HepG2 (cell line): ENCODE measurements around the gene RRBP1. TPM values are rescaled to one million over a fixed set of nuclear protein-coding genes. Genes with fewer than 3 reads are reported as not detected.

Experiments
- ATAC-seq: fragments of 200-7000 bp; cut with Tn5 transposase; 3 replicates; pipeline ENCODE4 v1.9.1; 2020; ENCODE audit warnings: mild to moderate bottlenecking, moderate library complexity
- BruUV-seq: library from RNA; stranded (reverse); fragments of 400-500 nt; replicated peaks from 2 replicates; lab custom pipeline; 2021; lab: Mats Ljungman, UMichigan
- CTCF ChIA-PET: fragments of 300-600 bp; formaldehyde crosslinking; extraction: SDS; loops from one replicate; lab custom pipeline; 2021; ENCODE audit warnings: low total read pairs, inconsistent platforms, low intra/inter-chr PET ratio; lab: Yijun Ruan, JAX
- POLR2A ChIA-PET: fragments of 350-600 bp; sonication (Branson Sonifier 250); formaldehyde crosslinking; loops from one replicate; lab custom pipeline; 2020; ENCODE audit warnings: antibody characterized with exemption, inconsistent platforms; lab: Yijun Ruan, JAX
- DNase-seq: peaks from one replicate; pipeline ENCODE4 v3.0.0-alpha.2; 2015; ENCODE audit warnings: low spot score
- FAIRE-seq: peaks from 3 replicates; lab custom pipeline; 2011; peaks lifted over from hg19 to GRCh38; lab: Jason Lieb, UNC
- H2AFZ ChIP-seq: one replicate; pipeline ENCODE4 v1.6.1; 2011; ENCODE audit warnings: low read length, inconsistent platforms
- H3K27ac ChIP-seq: fragments of 300-600 bp; 3 replicates; pipeline ENCODE4 v1.8.0; 2011; ENCODE audit warnings: mixed run types, mild to moderate bottlenecking, mixed read lengths, low read length, inconsistent platforms; ENCODE audit not compliant: insufficient read depth; ENCODE audit errors: extremely low read length
- H3K27me3 ChIP-seq, 2 experiments: fragments of 200-600 bp in 1 of 2; 2 replicates in 1 of 2; 3 replicates in 1 of 2; pipeline versions ENCODE4 v1.6.0 to v1.8.0; 2011; ENCODE audit warnings: low read length in 2 of 2, mild to moderate bottlenecking in 2 of 2, moderate library complexity in 2 of 2, inconsistent platforms in 1 of 2; ENCODE audit not compliant: insufficient read depth in 2 of 2, control insufficient read depth in 1 of 2
- H3K36me3 ChIP-seq, 2 experiments: fragments of 200-600 bp in 1 of 2; replicated peaks in 1 of 2; 2 replicates in 1 of 2; 3 replicates in 1 of 2; pipeline versions ENCODE4 v1.5.1 to v1.8.0; 2011; ENCODE audit warnings: low read length in 2 of 2, inconsistent platforms in 1 of 2; ENCODE audit not compliant: insufficient read depth in 2 of 2, control insufficient read depth in 1 of 2
- H3K4me1 ChIP-seq: 2 replicates; pipeline ENCODE4 v1.5.1; 2012; ENCODE audit warnings: low read length, inconsistent platforms; ENCODE audit not compliant: insufficient read depth
- H3K4me2 ChIP-seq: 2 replicates; pipeline ENCODE4 v1.6.0; 2011; ENCODE audit warnings: low read depth, low read length, inconsistent platforms
- H3K4me3 ChIP-seq, 3 experiments: fragments of 200-600 bp in 1 of 3; sonication (generic), shearing (Covaris generic) in 1 of 3; replicated peaks in 1 of 3; 2 replicates each; pipeline ENCODE4 v1.5.1; 2011 to 2016; ENCODE audit warnings: low read length in 3 of 3, inconsistent platforms in 2 of 3, low read depth in 2 of 3, mild to moderate bottlenecking in 2 of 3, control low read depth in 1 of 3, mixed read lengths in 1 of 3; ENCODE audit not compliant: insufficient read depth in 1 of 3
- H3K79me2 ChIP-seq: one replicate; pipeline ENCODE4 v1.6.1; 2011; ENCODE audit warnings: low read length, inconsistent platforms; ENCODE audit not compliant: insufficient read depth
- H3K9ac ChIP-seq: 2 replicates; pipeline ENCODE4 v1.6.0; 2011; ENCODE audit warnings: mild to moderate bottlenecking, low read depth, low read length, inconsistent platforms; ENCODE audit not compliant: insufficient read depth
- H3K9me3 ChIP-seq: 2 replicates; pipeline ENCODE4 v1.5.1; 2012; ENCODE audit warnings: mild to moderate bottlenecking, low read length
- H4K20me1 ChIP-seq: 2 replicates; pipeline ENCODE4 v1.6.0; 2011; ENCODE audit warnings: inconsistent platforms, mild to moderate bottlenecking, low read length, moderate library complexity; ENCODE audit not compliant: insufficient read depth
- EED ChIP-seq: sonication (generic); formaldehyde crosslinking; IDR thresholded peaks from 2 replicates; pipeline ENCODE4 v1.5.0; 2020; ENCODE audit warnings: mild to moderate bottlenecking, missing genetic modification reagents
- FOXO1 ChIP-seq: sonication (generic); formaldehyde crosslinking; IDR thresholded peaks from 2 replicates; pipeline ENCODE4 v1.4.0; 2020; ENCODE audit warnings: missing genetic modification reagents
- ZNF256 ChIP-seq: sonication (generic); formaldehyde crosslinking; conservative IDR thresholded peaks from 2 replicates; pipeline ENCODE4 v1.4.0; 2020; ENCODE audit warnings: missing genetic modification reagents
- ZNF446 ChIP-seq: sonication (generic); formaldehyde crosslinking; IDR thresholded peaks from 2 replicates; pipeline ENCODE4 v1.5.0; 2020; ENCODE audit warnings: mild to moderate bottlenecking, missing genetic modification reagents
- ZSCAN30 ChIP-seq: sonication (generic); formaldehyde crosslinking; IDR thresholded peaks from 2 replicates; pipeline ENCODE4 v1.5.0; 2020; ENCODE audit warnings: mild to moderate bottlenecking, missing genetic modification reagents
- WGBS: methylation state at CpG from one replicate; pipeline ENCODE4 v1.1.6; 2017; ENCODE audit warnings: low lambda C conversion rate; 5-methylcytosine and 5-hydroxymethylcytosine counted together
- in situ Hi-C: cut with HindIII; loops from 2 replicates; pipeline ENCODE4 v1.10.0; 2017; ENCODE audit warnings: low pct_unique_long_range_greater_than_20kb; ENCODE audit not compliant: extremely low pct_ligation_motif_present
- intact Hi-C: fragments of 100-400 bp; cut with micrococcal nuclease; formaldehyde crosslinking; loops from one replicate; pipeline ENCODE4 v1.10.0; 2022; ENCODE audit not compliant: unreplicated experiment
- polyA plus RNA-seq, 8 experiments: library from polyadenylated mRNA; depleted of rRNA in 3 of 8; stranded (reverse) in 7 of 8; unstranded in 1 of 8; fragments of >200 nt; fragmentation: Illumina TruSeq in 4 of 8; extraction: Trizol in 4 of 8; gene quantifications; 2 replicates each; pipeline versions ENCODE4 v1.2.1 to v1.2.3, GENCODE V29; 2011 to 2016; ENCODE audit warnings: low read depth in 4 of 8, missing spikeins in 1 of 8, mixed read lengths in 1 of 8; ENCODE audit not compliant: insufficient read depth in 1 of 8
- total RNA-seq, 5 experiments: library from RNA; depleted of rRNA; stranded (reverse); fragments of >200 nt; fragmentation: Illumina TruSeq; extraction: Trizol; gene quantifications; 2 replicates each; pipeline ENCODE4 v1.2.3, GENCODE V29; 2016; ENCODE audit warnings: low read depth in 1 of 5
- TF ChIP-seq, protein P1 (sequence below), 2 experiments: fragments of 450-650 bp in 1 of 2; sonication (generic) in 1 of 2; formaldehyde crosslinking; IDR thresholded peaks; 2 replicates each; pipeline versions ENCODE4 v1.5.0 to v1.8.0; 2020 to 2022; ENCODE audit warnings: mild to moderate bottlenecking in 1 of 2, missing genetic modification reagents in 1 of 2
- TF ChIP-seq, protein P2 (sequence below): sonication (generic); formaldehyde crosslinking; IDR thresholded peaks from 2 replicates; pipeline ENCODE4 v1.8.0; 2022; ENCODE audit warnings: mild to moderate bottlenecking, missing genetic modification reagents, moderate library complexity
- TF ChIP-seq, protein P3 (sequence below): fragments of 450-650 bp; IDR thresholded peaks from 2 replicates; pipeline ENCODE4 v1.6.1; 2017; ENCODE audit warnings: mild to moderate bottlenecking
- TF ChIP-seq, protein P4 (sequence below): sonication (generic); formaldehyde crosslinking; IDR thresholded peaks from 2 replicates; pipeline ENCODE4 v1.8.1; 2022; ENCODE audit warnings: mild to moderate bottlenecking, missing genetic modification reagents
- TF ChIP-seq, protein P5 (sequence below): sonication (generic); formaldehyde crosslinking; conservative IDR thresholded peaks from 2 replicates; pipeline ENCODE4 v1.8.1; 2023; ENCODE audit warnings: missing genetic modification reagents
- TF ChIP-seq, protein P6 (sequence below): IDR thresholded peaks from 2 replicates; pipeline ENCODE4 v1.6.1; 2016; ENCODE audit warnings: mild to moderate bottlenecking

RRBP1 gene
- total and polyA plus RNA-seq, 2 of the 13 experiments (the other 11 are each of a cell fraction or from before 2014, with no cell fraction given): 150 to 222 TPM

DNA sequence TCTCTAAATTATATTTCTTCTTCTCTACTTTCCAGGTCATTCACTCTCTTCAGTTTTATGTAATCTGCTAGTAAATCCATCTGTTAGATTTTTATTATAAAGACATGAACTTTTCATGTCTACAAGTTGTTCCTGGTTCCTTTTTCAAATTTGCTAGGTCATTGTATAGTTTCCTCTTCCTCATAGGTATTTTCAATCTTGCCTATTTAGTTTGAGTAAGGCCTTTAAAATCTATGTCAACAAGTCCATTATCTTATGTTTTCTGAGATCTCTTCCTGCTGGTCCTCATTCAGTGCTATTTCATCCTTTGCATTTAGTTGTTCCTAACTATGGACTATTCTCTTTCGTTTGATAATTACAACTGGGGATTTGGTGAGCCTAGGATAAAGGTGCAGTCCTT lies 11.0 kb downstream of the RRBP1 start:
- ATAC-seq (no peak), FAIRE-seq (no peak), DNase-seq (no peak)
- Histone ChIP-seq H3K36me3 (peaks cover 38 to 95% of the 10 kb centered on the region in 2 experiments), H4K20me1 (peaks cover 99% of the 10 kb centered on the region), H3K9ac (no peak overlapping the region), H3K79me2 (peaks cover 100% of the 10 kb centered on the region), H3K9me3 (no peaks in the 10 kb centered on the region), H3K4me3 (no peak overlapping the region), H3K27ac (no peak overlapping the region), H3K4me1 (peaks cover 52% of the 10 kb centered on the region), H3K27me3 (no peaks in the 10 kb centered on the region), H2AFZ (no peak overlapping the region), H3K4me2 (no peak overlapping the region)
- TF ChIP-seq, protein P1, sequence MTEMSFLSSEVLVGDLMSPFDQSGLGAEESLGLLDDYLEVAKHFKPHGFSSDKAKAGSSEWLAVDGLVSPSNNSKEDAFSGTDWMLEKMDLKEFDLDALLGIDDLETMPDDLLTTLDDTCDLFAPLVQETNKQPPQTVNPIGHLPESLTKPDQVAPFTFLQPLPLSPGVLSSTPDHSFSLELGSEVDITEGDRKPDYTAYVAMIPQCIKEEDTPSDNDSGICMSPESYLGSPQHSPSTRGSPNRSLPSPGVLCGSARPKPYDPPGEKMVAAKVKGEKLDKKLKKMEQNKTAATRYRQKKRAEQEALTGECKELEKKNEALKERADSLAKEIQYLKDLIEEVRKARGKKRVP (CRISPR knock-in tag; IDR thresholded peaks at IDR 0.05): peak in 1 of 2 experiments; percentile 6; a peak in 1 of 4 replicates
- TF ChIP-seq FOXO1 (CRISPR knock-in tag) (no peak), ZSCAN30 (CRISPR knock-in tag) (no peak), ZNF446 (CRISPR knock-in tag) (no peak), ZNF256 (CRISPR knock-in tag) (no peak), EED (CRISPR knock-in tag) (no peak)
- TF ChIP-seq, protein P2, sequence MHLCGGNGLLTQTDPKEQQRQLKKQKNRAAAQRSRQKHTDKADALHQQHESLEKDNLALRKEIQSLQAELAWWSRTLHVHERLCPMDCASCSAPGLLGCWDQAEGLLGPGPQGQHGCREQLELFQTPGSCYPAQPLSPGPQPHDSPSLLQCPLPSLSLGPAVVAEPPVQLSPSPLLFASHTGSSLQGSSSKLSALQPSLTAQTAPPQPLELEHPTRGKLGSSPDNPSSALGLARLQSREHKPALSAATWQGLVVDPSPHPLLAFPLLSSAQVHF: no peak
- TF ChIP-seq, protein P3, sequence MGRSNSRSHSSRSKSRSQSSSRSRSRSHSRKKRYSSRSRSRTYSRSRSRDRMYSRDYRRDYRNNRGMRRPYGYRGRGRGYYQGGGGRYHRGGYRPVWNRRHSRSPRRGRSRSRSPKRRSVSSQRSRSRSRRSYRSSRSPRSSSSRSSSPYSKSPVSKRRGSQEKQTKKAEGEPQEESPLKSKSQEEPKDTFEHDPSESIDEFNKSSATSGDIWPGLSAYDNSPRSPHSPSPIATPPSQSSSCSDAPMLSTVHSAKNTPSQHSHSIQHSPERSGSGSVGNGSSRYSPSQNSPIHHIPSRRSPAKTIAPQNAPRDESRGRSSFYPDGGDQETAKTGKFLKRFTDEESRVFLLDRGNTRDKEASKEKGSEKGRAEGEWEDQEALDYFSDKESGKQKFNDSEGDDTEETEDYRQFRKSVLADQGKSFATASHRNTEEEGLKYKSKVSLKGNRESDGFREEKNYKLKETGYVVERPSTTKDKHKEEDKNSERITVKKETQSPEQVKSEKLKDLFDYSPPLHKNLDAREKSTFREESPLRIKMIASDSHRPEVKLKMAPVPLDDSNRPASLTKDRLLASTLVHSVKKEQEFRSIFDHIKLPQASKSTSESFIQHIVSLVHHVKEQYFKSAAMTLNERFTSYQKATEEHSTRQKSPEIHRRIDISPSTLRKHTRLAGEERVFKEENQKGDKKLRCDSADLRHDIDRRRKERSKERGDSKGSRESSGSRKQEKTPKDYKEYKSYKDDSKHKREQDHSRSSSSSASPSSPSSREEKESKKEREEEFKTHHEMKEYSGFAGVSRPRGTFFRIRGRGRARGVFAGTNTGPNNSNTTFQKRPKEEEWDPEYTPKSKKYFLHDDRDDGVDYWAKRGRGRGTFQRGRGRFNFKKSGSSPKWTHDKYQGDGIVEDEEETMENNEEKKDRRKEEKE: no peak
- TF ChIP-seq, protein P4, sequence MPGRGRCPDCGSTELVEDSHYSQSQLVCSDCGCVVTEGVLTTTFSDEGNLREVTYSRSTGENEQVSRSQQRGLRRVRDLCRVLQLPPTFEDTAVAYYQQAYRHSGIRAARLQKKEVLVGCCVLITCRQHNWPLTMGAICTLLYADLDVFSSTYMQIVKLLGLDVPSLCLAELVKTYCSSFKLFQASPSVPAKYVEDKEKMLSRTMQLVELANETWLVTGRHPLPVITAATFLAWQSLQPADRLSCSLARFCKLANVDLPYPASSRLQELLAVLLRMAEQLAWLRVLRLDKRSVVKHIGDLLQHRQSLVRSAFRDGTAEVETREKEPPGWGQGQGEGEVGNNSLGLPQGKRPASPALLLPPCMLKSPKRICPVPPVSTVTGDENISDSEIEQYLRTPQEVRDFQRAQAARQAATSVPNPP (CRISPR knock-in tag): no peak
- TF ChIP-seq, protein P5, sequence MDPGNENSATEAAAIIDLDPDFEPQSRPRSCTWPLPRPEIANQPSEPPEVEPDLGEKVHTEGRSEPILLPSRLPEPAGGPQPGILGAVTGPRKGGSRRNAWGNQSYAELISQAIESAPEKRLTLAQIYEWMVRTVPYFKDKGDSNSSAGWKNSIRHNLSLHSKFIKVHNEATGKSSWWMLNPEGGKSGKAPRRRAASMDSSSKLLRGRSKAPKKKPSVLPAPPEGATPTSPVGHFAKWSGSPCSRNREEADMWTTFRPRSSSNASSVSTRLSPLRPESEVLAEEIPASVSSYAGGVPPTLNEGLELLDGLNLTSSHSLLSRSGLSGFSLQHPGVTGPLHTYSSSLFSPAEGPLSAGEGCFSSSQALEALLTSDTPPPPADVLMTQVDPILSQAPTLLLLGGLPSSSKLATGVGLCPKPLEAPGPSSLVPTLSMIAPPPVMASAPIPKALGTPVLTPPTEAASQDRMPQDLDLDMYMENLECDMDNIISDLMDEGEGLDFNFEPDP (CRISPR knock-in tag): 0 out of 2 replicates have a peak, but pooled peaks have one; percentile 71
- TF ChIP-seq, protein P6, sequence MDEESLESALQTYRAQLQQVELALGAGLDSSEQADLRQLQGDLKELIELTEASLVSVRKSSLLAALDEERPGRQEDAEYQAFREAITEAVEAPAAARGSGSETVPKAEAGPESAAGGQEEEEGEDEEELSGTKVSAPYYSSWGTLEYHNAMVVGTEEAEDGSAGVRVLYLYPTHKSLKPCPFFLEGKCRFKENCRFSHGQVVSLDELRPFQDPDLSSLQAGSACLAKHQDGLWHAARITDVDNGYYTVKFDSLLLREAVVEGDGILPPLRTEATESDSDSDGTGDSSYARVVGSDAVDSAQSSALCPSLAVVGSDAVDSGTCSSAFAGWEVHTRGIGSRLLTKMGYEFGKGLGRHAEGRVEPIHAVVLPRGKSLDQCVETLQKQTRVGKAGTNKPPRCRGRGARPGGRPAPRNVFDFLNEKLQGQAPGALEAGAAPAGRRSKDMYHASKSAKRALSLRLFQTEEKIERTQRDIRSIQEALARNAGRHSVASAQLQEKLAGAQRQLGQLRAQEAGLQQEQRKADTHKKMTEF (CRISPR knock-in tag): no peak
- intact Hi-C loops (no loop called here), in situ Hi-C loops (no loop called here)
- POLR2A ChIA-PET: interaction anchor here (1.0 kb wide), 1 partner anchor 57 kb away, joined by 4 read pairs; no protein-coding TSS in a partner anchor
- 93% methylated on average over 1 of the region's 1 CpG for WGBS
- CTCF ChIA-PET: no interaction called here
- BruUV-seq: no TSS peak
